Hepatocyte (in vitro differentiated cells): ENCODE data around the gene TOP2B. TPM values are rescaled to one million over a fixed set of nuclear protein-coding genes. Genes with fewer than 3 reads are reported as not detected.
A peak's percentile ranks its signal among the peaks of the same experiment; 100 is the strongest.

ENCODE experiments used
- DNase-seq: peaks from one replicate; pipeline ENCODE4 v3.0.0-alpha.2; 2016; ENCODE audit warnings: low spot score
- H2AFZ ChIP-seq: fragments of 200-600 bp; sonication (generic); 2 replicates; pipeline ENCODE4 v1.6.0; 2016; ENCODE audit warnings: antibody characterized with exemption, mild to moderate bottlenecking
- H3K27ac ChIP-seq: fragments of 200-600 bp; sonication (generic); 2 replicates; pipeline ENCODE4 v1.5.1; 2016; ENCODE audit warnings: mild to moderate bottlenecking
- H3K27me3 ChIP-seq: fragments of 200-600 bp; sonication (generic); 2 replicates; pipeline ENCODE4 v1.6.1; 2016
- H3K36me3 ChIP-seq: fragments of 200-600 bp; sonication (generic); replicated peaks from 2 replicates; pipeline ENCODE4 v1.5.1; 2016; ENCODE audit warnings: low read depth; ENCODE audit not compliant: insufficient read depth
- H3K4me1 ChIP-seq: fragments of 200-600 bp; sonication (generic); 2 replicates; pipeline ENCODE4 v1.5.1; 2016; ENCODE audit warnings: mild to moderate bottlenecking, moderate library complexity; ENCODE audit not compliant: insufficient read depth
- H3K4me2 ChIP-seq: fragments of 200-600 bp; sonication (generic); 2 replicates; pipeline ENCODE4 v1.6.0; 2016
- H3K4me3 ChIP-seq: fragments of 200-600 bp; sonication (generic); 2 replicates; pipeline ENCODE4 v1.5.1; 2016; ENCODE audit warnings: mild to moderate bottlenecking
- H3K79me2 ChIP-seq: fragments of 200-600 bp; sonication (generic); 2 replicates; pipeline ENCODE4 v1.6.0; 2017; ENCODE audit warnings: mild to moderate bottlenecking
- H3K9me2 ChIP-seq: fragments of 200-600 bp; sonication (generic); replicated peaks from 2 replicates; pipeline ENCODE4 v1.6.0; 2017; ENCODE audit warnings: mild to moderate bottlenecking; ENCODE audit not compliant: insufficient read depth
- H3K9me3 ChIP-seq: fragments of 200-600 bp; sonication (generic); 2 replicates; pipeline ENCODE4 v1.5.1; 2016; ENCODE audit warnings: low read depth, mild to moderate bottlenecking
- H4K20me1 ChIP-seq: fragments of 200-600 bp; sonication (generic); 2 replicates; pipeline ENCODE4 v1.6.0; 2016; ENCODE audit warnings: mild to moderate bottlenecking; ENCODE audit not compliant: insufficient read depth, poor library complexity, severe bottlenecking
- CTCF ChIP-seq: fragments of 200-600 bp; sonication (generic); IDR thresholded peaks from 2 replicates; pipeline ENCODE4 v1.5.1; 2016; ENCODE audit warnings: antibody characterized with exemption, mild to moderate bottlenecking; ENCODE audit not compliant: poor library complexity
- EZH2 ChIP-seq: fragments of 200-600 bp; sonication (generic); IDR thresholded peaks from 2 replicates; pipeline ENCODE4 v1.6.1; 2016; ENCODE audit warnings: antibody characterized with exemption, mild to moderate bottlenecking, borderline replicate concordance
- EZH2phosphoT487 ChIP-seq: fragments of 200-600 bp; sonication (generic); IDR thresholded peaks from one replicate; pipeline ENCODE4 v1.6.1; 2018; ENCODE audit warnings: antibody characterized with exemption, mild to moderate bottlenecking, low read depth, moderate library complexity; ENCODE audit not compliant: unreplicated experiment, severe bottlenecking
- WGBS: methylation state at CpG from one replicate; pipeline ENCODE4 v1.1.6; 2016; ENCODE audit warnings: low lambda C conversion rate; ENCODE audit errors: missing lambda C conversion rate; 5-methylcytosine and 5-hydroxymethylcytosine counted together
- polyA plus RNA-seq: library from polyadenylated mRNA; unstranded; fragments of >200 nt; fragmentation: Nextera tagmentation; extraction: Ambion mirVana; gene quantifications from 2 replicates; pipeline ENCODE4 v1.2.1, GENCODE V29; 2016
- total RNA-seq: library from RNA; depleted of rRNA; stranded (reverse); fragments of >200 nt; gene quantifications from 2 replicates; pipeline ENCODE4 v1.2.3, GENCODE V29; 2014

TOP2B gene
- total and polyA plus RNA-seq, 2 experiments from 2014 or later: 49.5 to 109 TPM

- peak overlapping the region; percentile 90 for H3K4me2 ChIP-seq
- H3K79me2 ChIP-seq: peaks cover 61% of the 10 kb centered on the region
- WGBS: 19% methylated on average over 7 of the region's 7 CpGs
- H3K4me3 ChIP-seq: peak overlapping the region; percentile 86
- no peaks in the 10 kb centered on the region for H3K36me3 ChIP-seq
- peak overlapping the region; percentile 97 for H3K27ac ChIP-seq
- H3K27me3 ChIP-seq: no peaks in the 10 kb centered on the region
- TF ChIP-seq CTCF: no peak
- no peak for TF ChIP-seq EZH2phosphoT487
- TF ChIP-seq EZH2: no peak
- DNase-seq: no peak
- H3K9me3 ChIP-seq: no peaks in the 10 kb centered on the region
- no peak overlapping the region for H2AFZ ChIP-seq
- peaks cover 25% of the 10 kb centered on the region for H3K4me1 ChIP-seq
- peaks cover 54% of the 10 kb centered on the region for H4K20me1 ChIP-seq
- H3K9me2 ChIP-seq: no peaks in the 10 kb centered on the region
Measured at GRCh38 chr3:25662736-25663320, 1.9 kb downstream of the TOP2B start.

- peaks cover 25% of the 10 kb centered on the region for H3K4me1 ChIP-seq
- no peaks in the 10 kb centered on the region for H3K27me3 ChIP-seq
- H3K27ac ChIP-seq: peak overlapping the region; percentile 97
- H3K4me2 ChIP-seq: peak overlapping the region; percentile 90
- 34% methylated on average over 4 of the region's 4 CpGs for WGBS
- H3K9me3 ChIP-seq: no peaks in the 10 kb centered on the region
- no peaks in the 10 kb centered on the region for H3K9me2 ChIP-seq
- H3K79me2 ChIP-seq: peaks cover 70% of the 10 kb centered on the region
- H3K36me3 ChIP-seq: no peaks in the 10 kb centered on the region
- peaks cover 62% of the 10 kb centered on the region for H4K20me1 ChIP-seq
- DNase-seq: no peak
- TF ChIP-seq EZH2phosphoT487: no peak
- TF ChIP-seq CTCF: no peak
- TF ChIP-seq EZH2: no peak
- peak overlapping the region; percentile 86 for H3K4me3 ChIP-seq
- H2AFZ ChIP-seq: no peak overlapping the region
Measured at GRCh38 chr3:25661694-25662437, 2.8 kb downstream of the TOP2B start.

- no peak for DNase-seq
- Histone ChIP-seq H3K9me2 (no peaks in the 10 kb centered on the region), H3K9me3 (no peaks in the 10 kb centered on the region), H3K27me3 (no peaks in the 10 kb centered on the region), H3K4me2 (peak overlapping the region; percentile 90), H3K4me1 (peaks cover 14% of the 10 kb centered on the region), H3K79me2 (peaks cover 99% of the 10 kb centered on the region), H3K36me3 (no peaks in the 10 kb centered on the region), H2AFZ (no peak overlapping the region), H3K4me3 (no peak overlapping the region), H4K20me1 (peaks cover 89% of the 10 kb centered on the region), H3K27ac (no peak overlapping the region)
- 94% methylated on average over 1 of the region's 1 CpG for WGBS
- no peak for TF ChIP-seq EZH2
- no peak for TF ChIP-seq CTCF
- TF ChIP-seq EZH2phosphoT487: no peak
Measured at GRCh38 chr3:25658836-25659235, 5.9 kb downstream of the TOP2B start.
